Activated CD4-positive, CD25-positive, alpha-beta regulatory T cell treated with anti-CD3 and anti-CD28 coated beads, Interleukin-2, amount 50 U/mL, for 24 hours (primary cell): ENCODE results near the gene PPP1R11.

Experiments used
- ATAC-seq, 2 donors: fragments of 150-1000 bp; cut with Tn5 transposase; one replicate each; pipeline ENCODE4 v1.10.0; 2021; ENCODE audit warnings: mild to moderate bottlenecking in 1 of 2, moderate library complexity in 1 of 2

PPP1R11 gene

GRCh38 chr6:30062471-30063178 is 4.4 kb upstream of the PPP1R11 start:
- no peak for ATAC-seq

- no peak for ATAC-seq
Measured at GRCh38 chr6:30063315-30063714, 3.7 kb upstream of the PPP1R11 start.

- no peak for ATAC-seq
Measured at GRCh38 chr6:30066082-30066481, 916 bp upstream of the PPP1R11 start.

- no peak for ATAC-seq
Measured at GRCh38 chr6:30067460-30068139, 602 bp downstream of the PPP1R11 start.

- ATAC-seq: no peak
Measured at GRCh38 chr6:30071081-30071818, 4.3 kb downstream of the PPP1R11 start.

GRCh38 chr6:30071858-30072257 is 4.9 kb downstream of the PPP1R11 start:
- no peak for ATAC-seq

GRCh38 chr6:30073489-30074235 is 6.7 kb downstream of the PPP1R11 start:
- ATAC-seq: no peak

GRCh38 chr6:30074331-30075093 is 7.5 kb downstream of the PPP1R11 start:
- ATAC-seq: no peak

- ATAC-seq: peak; percentile 8 to 26
Measured at GRCh38 chr6:30075094-30075789, 8.2 kb downstream of the PPP1R11 start, which contains the start of gene RNF39. Gene RNF39 (minus strand): TSS chr6:30075769. CDS start chr6:30075585, 184 bp downstream.

GRCh38 chr6:30075790-30076732 is 9.1 kb downstream of the PPP1R11 start:
- ATAC-seq: peak in 1 of 2 donors; percentile 17

GRCh38 chr6:30077218-30077617 is 10.2 kb downstream of the PPP1R11 start:
- no peak for ATAC-seq

- no peak for ATAC-seq
Measured at GRCh38 chr6:30087876-30088275, 20.9 kb downstream of the PPP1R11 start.

GRCh38 chr6:30091577-30092381 is 24.8 kb downstream of the PPP1R11 start:
- no peak for ATAC-seq

- ATAC-seq: no peak
Measured at GRCh38 chr6:30092852-30093543, 26.0 kb downstream of the PPP1R11 start.

- ATAC-seq: no peak
Measured at GRCh38 chr6:30093951-30094661, 27.1 kb downstream of the PPP1R11 start.

GRCh38 chr6:30096829-30097228 is 29.8 kb downstream of the PPP1R11 start:
- ATAC-seq: no peak

- ATAC-seq: no peak
Measured at GRCh38 chr6:30097902-30098768, 31.1 kb downstream of the PPP1R11 start.
